ENCODE measurements around the gene CCDC88C. TPM values are rescaled to one million over a fixed set of nuclear protein-coding genes. Genes with fewer than 3 reads are reported as not detected.

Gene CCDC88C
- total RNA-seq, 1 experiment from 2014 or later, result 33.2 TPM

DNA sequence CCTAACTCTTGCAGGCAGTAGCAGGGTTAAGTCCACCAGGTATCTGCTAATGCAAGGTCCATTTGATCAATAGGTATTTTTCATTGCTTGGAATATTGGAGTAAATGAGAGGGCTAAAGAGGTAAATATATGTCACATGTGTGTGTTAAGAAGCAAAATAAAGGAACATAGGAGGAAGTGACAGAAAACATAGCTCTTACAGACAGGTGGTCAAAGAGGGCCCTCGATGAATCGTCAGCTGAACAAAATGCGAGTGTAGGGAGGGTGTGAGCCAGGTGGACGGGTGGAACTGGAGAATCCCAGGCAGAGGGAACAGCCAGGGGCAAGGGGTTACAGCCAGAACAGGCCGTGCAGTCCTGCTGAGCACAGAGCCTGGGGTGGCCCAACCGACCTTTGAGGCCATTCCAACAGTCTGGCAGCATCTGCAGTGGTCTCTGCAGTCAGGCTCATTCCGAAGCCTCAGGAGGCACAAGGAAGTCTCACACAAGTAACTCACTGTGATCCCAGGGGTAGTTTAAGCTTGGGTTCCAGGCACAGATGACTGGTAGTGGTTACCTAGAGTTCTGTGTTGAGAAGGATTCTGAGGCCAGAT is 43.2 kb downstream of the CCDC88C start:
- intact Hi-C loops (cut with micrococcal nuclease; ENCODE audit: unreplicated experiment), result no loop called here
- H3K36me3 Mint-ChIP-seq (ENCODE audit: insufficient read depth, unreplicated experiment), result peaks cover 4% of the 10 kb centered on the region
- no peaks in the 10 kb centered on the region for H3K27me3 Mint-ChIP-seq (ENCODE audit: unreplicated experiment)
- H3K4me1 Mint-ChIP-seq (ENCODE audit: low read depth, unreplicated experiment), result peaks cover 50% of the 10 kb centered on the region
- TF ChIP-seq, protein P1, sequence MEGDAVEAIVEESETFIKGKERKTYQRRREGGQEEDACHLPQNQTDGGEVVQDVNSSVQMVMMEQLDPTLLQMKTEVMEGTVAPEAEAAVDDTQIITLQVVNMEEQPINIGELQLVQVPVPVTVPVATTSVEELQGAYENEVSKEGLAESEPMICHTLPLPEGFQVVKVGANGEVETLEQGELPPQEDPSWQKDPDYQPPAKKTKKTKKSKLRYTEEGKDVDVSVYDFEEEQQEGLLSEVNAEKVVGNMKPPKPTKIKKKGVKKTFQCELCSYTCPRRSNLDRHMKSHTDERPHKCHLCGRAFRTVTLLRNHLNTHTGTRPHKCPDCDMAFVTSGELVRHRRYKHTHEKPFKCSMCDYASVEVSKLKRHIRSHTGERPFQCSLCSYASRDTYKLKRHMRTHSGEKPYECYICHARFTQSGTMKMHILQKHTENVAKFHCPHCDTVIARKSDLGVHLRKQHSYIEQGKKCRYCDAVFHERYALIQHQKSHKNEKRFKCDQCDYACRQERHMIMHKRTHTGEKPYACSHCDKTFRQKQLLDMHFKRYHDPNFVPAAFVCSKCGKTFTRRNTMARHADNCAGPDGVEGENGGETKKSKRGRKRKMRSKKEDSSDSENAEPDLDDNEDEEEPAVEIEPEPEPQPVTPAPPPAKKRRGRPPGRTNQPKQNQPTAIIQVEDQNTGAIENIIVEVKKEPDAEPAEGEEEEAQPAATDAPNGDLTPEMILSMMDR (IDR thresholded peaks at IDR 0.05; ENCODE audit: unreplicated experiment), result no peak
- no peak overlapping the region for H3K4me3 Mint-ChIP-seq (ENCODE audit: low read depth, unreplicated experiment)
- BruUV-seq (replicated peaks), result no TSS peak
- H3K9me3 Mint-ChIP-seq (ENCODE audit: low read depth, unreplicated experiment), result no peaks in the 10 kb centered on the region
- H3K27ac Mint-ChIP-seq (ENCODE audit: unreplicated experiment), result no peak overlapping the region
- no peak for DNase-seq
- CTCF ChIA-PET, result interaction anchor here (0.6 kb wide), 1 partner anchor 278 kb away, joined by 9 read pairs; no protein-coding TSS in a partner anchor

DNA sequence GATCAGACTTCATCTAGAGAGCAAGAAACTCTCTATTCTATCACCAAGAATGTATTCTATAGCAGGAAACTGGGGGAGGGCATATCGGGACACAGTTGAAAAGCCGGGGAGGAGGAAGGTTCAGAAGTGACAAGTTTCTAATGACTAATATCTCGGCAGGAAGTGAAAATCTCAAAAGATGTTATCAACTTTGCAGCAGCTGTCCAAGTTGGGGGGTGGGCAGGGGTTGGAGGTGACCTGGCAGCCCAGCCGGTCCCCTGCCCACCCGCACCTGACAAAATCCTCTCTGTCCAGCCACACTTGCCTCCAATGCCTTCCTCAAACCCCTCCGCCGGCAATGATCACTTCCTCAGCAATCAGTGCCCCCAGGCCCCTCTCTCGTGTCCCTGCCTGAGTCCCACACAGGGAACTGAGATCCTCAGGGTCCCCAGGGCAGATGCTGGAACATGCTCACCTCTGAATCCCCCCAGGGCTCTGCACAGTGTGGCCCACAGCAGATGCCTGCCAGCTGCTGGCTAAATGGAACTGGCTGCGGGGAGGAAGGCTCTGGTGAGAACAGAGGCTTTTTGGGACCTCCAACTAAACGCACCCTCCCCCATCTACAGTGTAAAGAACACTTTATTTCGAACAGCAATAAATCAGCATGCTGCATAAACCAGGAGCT is 43.9 kb downstream of the CCDC88C start:
- Mint-ChIP-seq H3K27ac (ENCODE audit: unreplicated experiment) (no peak overlapping the region), H3K4me3 (ENCODE audit: low read depth, unreplicated experiment) (no peak overlapping the region), H3K9me3 (ENCODE audit: low read depth, unreplicated experiment) (no peaks in the 10 kb centered on the region), H3K36me3 (ENCODE audit: insufficient read depth, unreplicated experiment) (peaks cover 9% of the 10 kb centered on the region), H3K4me1 (ENCODE audit: low read depth, unreplicated experiment) (peaks cover 47% of the 10 kb centered on the region), H3K27me3 (ENCODE audit: unreplicated experiment) (no peaks in the 10 kb centered on the region)
- TF ChIP-seq, protein P1 (IDR thresholded peaks at IDR 0.05; ENCODE audit: unreplicated experiment), result no peak
- BruUV-seq (replicated peaks), result no TSS peak
- no peak for DNase-seq
- intact Hi-C loops (cut with micrococcal nuclease; ENCODE audit: unreplicated experiment), result no loop called here
- CTCF ChIA-PET, result interaction anchor here (0.6 kb wide), 1 partner anchor 278 kb away, joined by 9 read pairs; no protein-coding TSS in a partner anchor

DNA sequence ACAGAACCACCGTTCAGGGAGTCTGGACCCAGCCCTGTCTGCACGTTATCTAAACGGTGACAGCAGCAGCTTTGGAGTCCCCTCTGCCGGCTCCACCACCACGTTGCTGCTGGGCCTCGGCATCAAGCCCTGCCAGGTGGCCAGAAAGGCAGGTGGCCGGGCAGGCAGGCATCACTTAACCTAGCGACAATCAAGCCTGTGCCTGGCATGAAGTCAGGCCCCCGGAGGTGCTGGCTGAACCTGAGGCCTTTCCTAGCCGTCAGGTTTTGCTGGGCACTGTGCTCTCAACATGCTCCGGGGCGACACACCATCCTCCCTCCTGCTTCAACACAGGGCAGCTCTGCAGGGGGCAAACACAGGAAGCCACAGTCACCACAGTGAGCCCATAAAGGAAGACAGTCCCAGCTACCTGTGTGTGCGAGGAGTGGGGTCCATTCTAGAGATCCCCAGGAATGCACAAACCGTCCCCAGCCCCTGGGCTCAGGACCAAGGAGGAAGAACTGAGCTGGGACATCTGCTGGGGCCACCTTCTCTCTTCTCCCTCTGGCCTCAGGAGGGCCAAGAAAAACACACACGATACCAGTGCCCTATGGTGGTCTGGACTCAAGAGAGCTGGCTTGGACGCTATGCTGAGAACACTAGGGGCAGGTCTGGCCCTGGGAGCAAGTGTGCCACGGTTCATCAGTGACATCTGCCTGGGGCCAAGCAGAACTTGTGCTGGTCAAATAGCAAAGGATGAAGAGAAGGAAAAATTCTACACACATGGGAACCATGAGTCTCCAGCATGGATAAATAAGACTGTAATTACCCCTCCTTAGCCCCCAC is 44.7 kb downstream of the CCDC88C start:
- CTCF ChIA-PET, result no interaction called here
- DNase-seq, result no peak
- intact Hi-C loops (cut with micrococcal nuclease; ENCODE audit: unreplicated experiment), result no loop called here
- H3K27ac Mint-ChIP-seq (ENCODE audit: unreplicated experiment), result no peak overlapping the region
- no peak overlapping the region for H3K4me3 Mint-ChIP-seq (ENCODE audit: low read depth, unreplicated experiment)
- peaks cover 43% of the 10 kb centered on the region for H3K4me1 Mint-ChIP-seq (ENCODE audit: low read depth, unreplicated experiment)
- H3K27me3 Mint-ChIP-seq (ENCODE audit: unreplicated experiment), result no peaks in the 10 kb centered on the region
- no peaks in the 10 kb centered on the region for H3K9me3 Mint-ChIP-seq (ENCODE audit: low read depth, unreplicated experiment)
- TF ChIP-seq, protein P1 (IDR thresholded peaks at IDR 0.05; ENCODE audit: unreplicated experiment), result no peak
- BruUV-seq (replicated peaks), result no TSS peak
- peaks cover 12% of the 10 kb centered on the region for H3K36me3 Mint-ChIP-seq (ENCODE audit: insufficient read depth, unreplicated experiment)

DNA sequence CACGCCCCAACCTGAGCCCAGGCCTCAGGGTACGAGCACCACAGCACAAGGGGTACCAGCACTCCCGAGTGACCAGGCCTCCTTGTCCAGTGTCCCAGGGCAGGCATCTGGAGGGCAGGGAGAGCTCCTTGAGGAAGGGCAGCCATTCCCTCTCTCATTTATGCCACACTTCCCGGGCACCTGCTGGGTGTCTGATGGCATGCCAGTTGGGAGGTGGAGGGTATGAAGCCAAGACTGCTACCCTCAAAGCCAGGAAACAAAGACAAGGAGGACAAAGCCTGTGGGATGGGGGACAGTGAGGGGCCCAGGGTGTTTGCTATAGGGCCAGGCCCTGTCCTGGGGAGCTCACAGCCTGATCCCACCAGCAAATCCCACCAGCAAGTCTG is 45.6 kb downstream of the CCDC88C start:
- Mint-ChIP-seq H3K4me3 (ENCODE audit: low read depth, unreplicated experiment) (no peak overlapping the region), H3K4me1 (ENCODE audit: low read depth, unreplicated experiment) (peaks cover 46% of the 10 kb centered on the region), H3K9me3 (ENCODE audit: low read depth, unreplicated experiment) (no peaks in the 10 kb centered on the region), H3K27me3 (ENCODE audit: unreplicated experiment) (no peaks in the 10 kb centered on the region), H3K27ac (ENCODE audit: unreplicated experiment) (no peak overlapping the region), H3K36me3 (ENCODE audit: insufficient read depth, unreplicated experiment) (peaks cover 21% of the 10 kb centered on the region)
- CTCF ChIA-PET, result no interaction called here
- DNase-seq, result no peak
- intact Hi-C loops (cut with micrococcal nuclease; ENCODE audit: unreplicated experiment), result no loop called here
- no TSS peak for BruUV-seq (replicated peaks)
- TF ChIP-seq, protein P1 (IDR thresholded peaks at IDR 0.05; ENCODE audit: unreplicated experiment), result no peak

Measured in Calu3 (cell line).